Measurements from ENCODE around the gene AFF4.
"Not testable (repeated sequence)": the region's sequence is repeated elsewhere in the genome, so short reads cannot be mapped to it uniquely, and the experiment has no call there.

The AFF4 gene

DNA sequence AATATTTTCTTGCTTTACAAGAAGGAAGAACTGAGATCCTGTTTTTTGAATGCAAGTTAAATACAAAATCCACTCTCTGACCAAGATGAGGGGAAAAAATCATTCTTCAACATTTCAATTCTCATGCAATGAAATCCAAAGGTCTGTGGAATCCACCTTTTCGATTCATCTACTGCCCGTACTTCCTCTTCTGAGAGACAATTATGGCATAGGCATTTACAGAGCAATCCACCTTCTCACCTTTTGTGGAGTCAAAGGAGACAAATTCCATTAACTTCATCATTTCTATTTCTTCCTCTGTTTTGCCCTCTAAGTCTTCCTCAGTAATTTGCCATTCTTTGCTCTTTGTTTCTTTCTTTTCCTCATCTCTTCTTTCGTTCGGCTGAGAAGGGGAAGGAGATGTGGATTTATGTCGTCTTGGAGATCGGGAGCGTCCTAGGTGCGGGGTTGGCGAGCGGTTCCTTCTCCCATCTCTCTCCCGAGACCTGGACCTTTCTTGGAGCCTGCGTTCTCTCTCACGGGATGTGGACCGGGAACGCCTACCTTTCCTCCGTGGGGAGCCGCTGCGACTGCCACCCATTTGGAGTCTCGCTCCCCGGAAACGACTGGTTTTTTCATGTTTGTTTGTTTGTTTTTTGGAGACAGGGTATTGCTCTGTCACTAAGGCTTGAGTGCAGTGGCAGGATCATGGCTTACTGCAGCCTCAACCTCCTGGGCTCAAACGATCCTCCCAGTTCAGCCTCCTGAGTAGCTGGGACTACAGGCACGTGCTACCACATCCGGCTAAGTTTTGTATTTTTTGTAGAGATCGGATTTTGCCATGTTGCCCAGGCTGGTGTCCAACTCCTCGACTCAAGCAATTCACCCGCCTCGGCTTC lies 24.3 kb upstream of the AFF4 start:
- POLR2A ChIA-PET: no interaction called here
- no peak for DNase-seq (ENCODE audit: low read depth, low spot score)
- CTCF ChIA-PET: no interaction called here
- TF ChIP-seq CTCF (IDR thresholded peaks at IDR 0.05; ENCODE audit: insufficient read depth, low read length, missing control alignments): no peak
- H3K4me3 ChIP-seq (ENCODE audit: low read depth, low read length): no peak overlapping the region

DNA sequence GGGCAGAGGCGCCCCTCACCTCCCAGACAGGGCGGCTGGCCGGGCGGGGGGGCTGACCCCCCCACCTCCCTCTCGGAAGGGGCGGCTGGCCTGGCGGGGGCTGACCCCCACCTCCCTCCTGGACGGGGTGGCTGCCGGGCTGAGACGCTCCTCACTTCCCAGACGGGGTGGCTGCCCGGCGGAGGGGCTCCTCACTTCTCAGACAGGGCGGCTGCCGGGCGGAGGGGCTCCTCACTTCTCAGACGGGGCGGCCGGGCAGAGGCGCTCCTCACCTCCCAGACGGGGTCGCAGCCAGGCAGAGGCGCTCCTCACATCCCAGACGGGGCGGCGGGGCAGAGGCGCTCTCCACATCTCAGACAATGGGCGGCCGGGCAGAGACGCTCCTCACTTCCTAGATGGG lies 19.5 kb upstream of the AFF4 start:
- H3K4me3 ChIP-seq (ENCODE audit: low read depth, low read length); POLR2A ChIA-PET; DNase-seq (ENCODE audit: low read depth, low spot score); CTCF ChIA-PET: not testable (repeated sequence)

DNA sequence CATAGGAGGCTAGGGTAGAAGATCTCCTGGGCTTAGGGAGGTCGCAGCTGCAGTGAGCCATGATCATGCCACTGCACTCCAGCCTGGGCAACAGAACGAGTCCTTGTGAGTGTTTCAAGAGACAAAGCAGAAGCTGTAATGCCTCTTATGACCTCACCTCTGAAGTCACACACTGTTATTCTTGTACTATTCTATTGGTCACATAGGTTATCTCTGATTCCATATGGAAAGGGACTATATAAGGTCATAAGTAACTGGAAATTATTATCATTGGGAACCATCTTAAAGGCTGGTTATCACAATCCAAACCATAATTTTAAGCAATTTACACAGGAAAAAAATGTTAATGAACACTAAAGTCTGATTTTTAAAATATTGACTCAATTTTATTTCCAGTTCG lies 17.9 kb upstream of the AFF4 start:
- H3K4me3 ChIP-seq (ENCODE audit: low read depth, low read length): no peak overlapping the region
- no peak for TF ChIP-seq CTCF (IDR thresholded peaks at IDR 0.05; ENCODE audit: insufficient read depth, low read length, missing control alignments)
- ChIA-PET POLR2A (no interaction called here), CTCF (interaction anchor here (1.2 kb wide), 1 partner anchor 8 kb away, joined by 4 read pairs; no protein-coding TSS in a partner anchor)
- no peak for DNase-seq (ENCODE audit: low read depth, low spot score)

- H3K4me3 ChIP-seq (ENCODE audit: low read depth, low read length): no peak overlapping the region
- CTCF ChIA-PET: no interaction called here
- DNase-seq (ENCODE audit: low read depth, low spot score): no peak
- TF ChIP-seq CTCF (IDR thresholded peaks at IDR 0.05; ENCODE audit: insufficient read depth, low read length, missing control alignments): no peak
- POLR2A ChIA-PET: no interaction called here
Observed at GRCh38 chr5:132979976-132980375, 16.5 kb upstream of the AFF4 start.

- CTCF ChIA-PET: no interaction called here
Observed at GRCh38 chr5:132979367-132979940, 16.0 kb upstream of the AFF4 start.

GRCh38 chr5:132976852-132977251 lies 13.4 kb upstream of the AFF4 start:
- TF ChIP-seq CTCF (IDR thresholded peaks at IDR 0.05; ENCODE audit: insufficient read depth, low read length, missing control alignments): no peak
- CTCF ChIA-PET: no interaction called here
- no peak for DNase-seq (ENCODE audit: low read depth, low spot score)
- H3K4me3 ChIP-seq (ENCODE audit: low read depth, low read length): no peak overlapping the region
- POLR2A ChIA-PET: no interaction called here

More at GRCh38 chr5:132979367-132979940, 16.0 kb upstream of the AFF4 start:
- DNase-seq (ENCODE audit: low read depth, low spot score): no peak
- no peak for TF ChIP-seq CTCF (IDR thresholded peaks at IDR 0.05; ENCODE audit: insufficient read depth, low read length, missing control alignments)
- no peak overlapping the region for H3K4me3 ChIP-seq (ENCODE audit: low read depth, low read length)
- POLR2A ChIA-PET: no interaction called here

- DNase-seq (ENCODE audit: low read depth, low spot score); POLR2A ChIA-PET; H3K4me3 ChIP-seq (ENCODE audit: low read depth, low read length); CTCF ChIA-PET: not testable (repeated sequence)
Observed at GRCh38 chr5:132972436-132972828, 9.0 kb upstream of the AFF4 start.
